Measurements from ENCODE around the gene LCLAT1.

DNA sequence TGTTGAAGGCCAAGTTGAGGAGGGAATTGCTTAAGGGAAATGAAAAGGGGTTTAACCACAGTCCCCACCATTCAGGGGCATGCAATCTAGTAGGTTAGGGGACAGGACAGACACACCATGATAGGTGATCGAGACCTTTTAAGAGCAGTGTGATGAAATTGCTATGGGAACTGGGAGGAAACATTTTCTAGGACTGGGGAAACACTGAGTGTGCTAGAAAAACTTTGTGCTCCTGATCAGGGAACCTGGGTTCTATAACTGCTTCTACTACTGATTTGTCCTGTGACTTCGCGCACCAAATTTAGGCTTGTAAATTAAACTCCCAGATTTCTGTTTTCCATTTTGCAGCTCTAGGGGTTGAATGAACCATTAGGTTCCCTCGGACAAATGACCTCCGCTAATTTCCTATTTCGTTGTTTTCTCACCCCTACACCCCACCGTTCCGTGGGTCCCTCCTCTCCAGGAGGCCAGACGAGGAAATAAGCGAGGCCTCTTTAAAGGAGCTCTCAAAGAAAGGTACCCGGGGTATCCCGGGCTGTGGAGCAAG, 371 bp upstream of the LCLAT1 start:
- TF ChIP-seq, protein P1, sequence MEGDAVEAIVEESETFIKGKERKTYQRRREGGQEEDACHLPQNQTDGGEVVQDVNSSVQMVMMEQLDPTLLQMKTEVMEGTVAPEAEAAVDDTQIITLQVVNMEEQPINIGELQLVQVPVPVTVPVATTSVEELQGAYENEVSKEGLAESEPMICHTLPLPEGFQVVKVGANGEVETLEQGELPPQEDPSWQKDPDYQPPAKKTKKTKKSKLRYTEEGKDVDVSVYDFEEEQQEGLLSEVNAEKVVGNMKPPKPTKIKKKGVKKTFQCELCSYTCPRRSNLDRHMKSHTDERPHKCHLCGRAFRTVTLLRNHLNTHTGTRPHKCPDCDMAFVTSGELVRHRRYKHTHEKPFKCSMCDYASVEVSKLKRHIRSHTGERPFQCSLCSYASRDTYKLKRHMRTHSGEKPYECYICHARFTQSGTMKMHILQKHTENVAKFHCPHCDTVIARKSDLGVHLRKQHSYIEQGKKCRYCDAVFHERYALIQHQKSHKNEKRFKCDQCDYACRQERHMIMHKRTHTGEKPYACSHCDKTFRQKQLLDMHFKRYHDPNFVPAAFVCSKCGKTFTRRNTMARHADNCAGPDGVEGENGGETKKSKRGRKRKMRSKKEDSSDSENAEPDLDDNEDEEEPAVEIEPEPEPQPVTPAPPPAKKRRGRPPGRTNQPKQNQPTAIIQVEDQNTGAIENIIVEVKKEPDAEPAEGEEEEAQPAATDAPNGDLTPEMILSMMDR (IDR thresholded peaks at IDR 0.05) = no peak
- peak; percentile 17 for TF ChIP-seq EZH2 (IDR thresholded peaks at IDR 0.05)
